OCI-M2 (cell line): ENCODE measurements around the gene RHOBTB3.
"Not testable (repeated sequence)": the region's sequence is repeated elsewhere in the genome, so short reads cannot be mapped to it uniquely, and the experiment has no call there.

Experiments used
- DNase-seq: peaks from one replicate; lab custom pipeline; 2025; ENCODE audit not compliant: unreplicated experiment; lab: John Stamatoyannopoulos, UW

The RHOBTB3 gene

GRCh38 chr5:95798545-95798944, 67.4 kb downstream of the RHOBTB3 start:
- DNase-seq: no peak

DNA sequence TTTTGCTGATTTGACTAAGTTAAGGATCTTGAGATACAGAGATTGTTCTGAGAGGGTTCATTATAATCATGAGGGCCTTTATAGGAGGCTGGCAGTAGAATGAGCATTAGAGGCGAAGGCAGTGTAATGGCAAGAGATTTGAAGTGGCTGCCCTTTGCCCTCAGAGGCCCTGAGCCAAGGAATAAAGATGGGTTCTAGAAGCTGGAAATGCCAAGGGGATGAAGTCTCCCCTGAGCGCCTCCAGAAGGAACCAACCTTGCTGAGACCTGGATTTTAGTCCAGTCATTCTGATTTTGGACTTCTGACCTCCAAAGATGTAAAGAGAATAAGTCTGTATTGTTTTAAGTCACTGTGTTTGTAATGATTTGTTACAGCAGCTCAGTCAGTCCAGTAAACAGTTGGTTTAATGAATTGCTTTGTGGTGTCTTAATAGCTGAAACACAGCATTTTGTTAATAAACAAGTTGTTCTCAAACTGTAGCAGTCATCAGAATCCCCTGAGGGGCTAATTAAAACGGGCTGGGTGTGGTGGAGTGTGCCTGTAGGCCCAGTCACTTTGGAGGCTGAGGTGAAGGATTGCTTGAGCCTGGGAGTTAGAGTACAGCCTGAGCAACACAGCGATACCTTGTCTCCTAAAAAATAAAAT, 68.2 kb downstream of the RHOBTB3 start:
- no peak for DNase-seq

- DNase-seq: no peak
Observed at GRCh38 chr5:95800553-95800952, 69.4 kb downstream of the RHOBTB3 start.

DNA sequence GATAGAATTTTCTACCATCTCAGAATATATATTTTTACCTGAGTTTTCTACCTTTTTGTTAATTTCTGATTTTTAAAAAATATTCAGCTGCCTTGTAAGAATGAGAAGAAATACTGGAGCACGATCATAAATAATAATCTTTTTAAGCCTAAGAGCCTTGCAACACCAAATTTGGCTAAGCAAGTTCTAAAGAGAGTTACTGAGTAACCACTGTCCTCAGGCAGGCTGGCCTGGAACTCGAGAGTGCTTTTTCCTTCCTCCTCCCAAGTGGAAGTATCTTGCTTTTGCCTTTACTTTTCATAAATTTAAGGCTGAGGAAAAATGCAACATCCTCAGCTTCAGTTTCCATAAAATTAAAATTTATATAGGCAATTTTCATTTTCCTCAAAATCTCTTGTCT, 70.4 kb downstream of the RHOBTB3 start:
- no peak for DNase-seq

DNA sequence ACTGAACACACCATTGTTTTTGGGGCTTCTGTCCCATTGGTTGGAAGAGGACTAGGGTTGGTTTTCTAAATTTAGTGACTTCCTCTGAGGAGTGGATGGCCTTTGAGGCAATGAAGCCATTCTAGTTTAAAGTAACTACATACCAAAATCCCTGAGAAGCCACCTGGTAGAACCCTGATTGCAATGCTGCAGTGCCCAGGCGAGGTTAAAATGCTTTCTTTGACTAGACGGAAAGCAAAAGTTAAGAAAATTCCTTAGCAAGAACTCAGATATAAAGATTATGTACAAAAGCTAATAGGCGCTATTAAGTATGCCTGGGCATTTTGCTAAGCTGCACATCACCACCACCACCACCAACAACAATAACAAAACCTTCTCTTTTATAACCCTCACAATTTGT, 70.8 kb downstream of the RHOBTB3 start:
- DNase-seq: no peak

GRCh38 chr5:95803271-95804148, 72.4 kb downstream of the RHOBTB3 start:
- no peak for DNase-seq

- no peak for DNase-seq
Observed at GRCh38 chr5:95804736-95805539, 73.8 kb downstream of the RHOBTB3 start.

DNA sequence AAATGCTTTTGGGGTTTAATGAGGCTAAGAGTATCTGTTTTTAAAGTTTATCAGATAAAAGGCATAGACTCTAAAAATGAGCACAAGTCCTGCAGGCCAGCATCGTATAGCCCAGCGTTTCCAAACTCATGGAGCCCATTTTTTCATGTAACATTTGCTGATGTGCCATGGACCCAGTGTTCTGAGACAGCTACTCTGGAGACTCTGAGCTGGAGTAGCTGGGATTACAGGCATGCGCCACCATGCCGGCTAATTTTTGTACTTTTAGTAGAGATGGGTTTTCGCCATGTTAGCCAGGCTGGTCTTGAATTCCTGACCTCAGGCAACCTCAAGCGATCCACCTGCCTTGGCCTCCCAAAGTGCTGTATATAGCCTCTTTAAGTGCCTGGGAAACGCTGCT, 75.6 kb downstream of the RHOBTB3 start:
- no peak for DNase-seq

DNA sequence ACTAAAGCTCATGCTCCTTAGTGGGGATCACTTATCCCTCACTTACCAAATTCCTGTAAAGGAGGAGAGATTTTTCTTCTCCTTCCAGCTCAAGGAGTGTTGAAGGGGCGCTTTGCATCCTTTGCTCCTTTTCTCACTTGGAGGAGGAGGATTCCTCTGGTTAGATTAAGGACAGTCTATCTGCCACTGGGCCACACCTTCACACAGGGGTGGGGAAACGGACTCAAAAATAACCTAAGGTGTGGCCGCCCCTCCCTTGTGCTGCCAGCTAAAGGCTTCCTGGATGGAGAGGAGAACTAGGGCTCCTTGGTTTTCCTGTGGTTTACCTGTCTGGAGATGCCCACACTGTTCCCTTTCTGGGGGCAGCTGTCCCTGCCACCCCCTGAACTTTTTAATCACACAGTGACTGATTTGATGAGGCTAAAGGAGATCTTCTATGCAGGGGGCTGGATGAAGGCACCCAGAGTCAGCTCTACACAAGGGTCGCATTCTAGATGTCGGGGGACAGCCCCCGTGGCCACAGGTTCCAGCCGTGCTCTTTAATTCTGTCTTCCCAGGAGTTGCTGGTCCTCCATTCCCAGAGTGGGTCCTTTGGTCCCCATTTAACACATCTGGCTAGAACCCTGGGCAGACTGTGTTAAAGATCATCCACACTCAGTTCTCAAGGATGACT, 77.0 kb downstream of the RHOBTB3 start:
- DNase-seq: no peak

- no peak for DNase-seq
Observed at GRCh38 chr5:95808686-95809413, 77.7 kb downstream of the RHOBTB3 start.

- DNase-seq: no peak
Observed at GRCh38 chr5:95809414-95809960, 78.4 kb downstream of the RHOBTB3 start.

DNA sequence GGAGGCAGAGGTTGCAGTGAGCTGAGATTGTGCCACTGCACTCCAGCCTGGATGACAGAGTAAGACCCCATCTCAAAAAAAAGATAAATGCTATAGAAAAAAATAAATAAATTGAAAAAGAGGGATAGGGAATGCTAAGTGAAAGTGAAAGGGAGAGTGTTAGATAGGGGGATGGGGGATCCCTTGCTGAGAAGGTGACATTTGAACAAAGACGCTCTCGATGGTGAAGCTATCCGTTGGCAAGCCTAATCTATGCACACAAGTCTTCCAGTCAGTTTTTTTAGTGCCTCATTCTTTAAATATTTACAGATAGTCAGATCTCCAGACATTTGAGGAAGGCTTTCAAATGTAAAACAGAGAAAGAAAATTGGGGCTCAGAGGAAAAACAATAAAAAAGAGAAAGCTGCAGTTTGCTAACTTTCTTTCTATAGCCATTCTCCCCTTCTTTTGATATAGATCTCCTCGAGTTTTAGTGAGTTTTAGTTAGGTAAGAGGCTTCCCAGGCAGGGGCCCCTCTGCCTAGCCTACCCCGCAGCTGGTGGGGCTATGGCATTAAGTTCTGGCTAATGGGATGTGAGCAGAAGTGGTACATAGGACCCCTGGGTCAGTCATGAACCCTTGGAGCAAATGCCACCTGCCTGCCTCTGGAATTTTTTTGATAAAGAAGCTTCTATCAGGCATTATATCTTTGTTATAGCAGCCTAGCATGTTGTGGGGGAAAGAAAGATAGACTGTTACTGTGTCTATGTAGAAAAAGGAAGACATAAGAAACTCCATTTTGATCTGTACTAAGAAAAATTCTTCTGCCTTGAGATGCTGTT, 79.4 kb downstream of the RHOBTB3 start:
- DNase-seq: no peak

- not testable (repeated sequence) for DNase-seq
Observed at GRCh38 chr5:95811126-95811423, 79.9 kb downstream of the RHOBTB3 start.

DNA sequence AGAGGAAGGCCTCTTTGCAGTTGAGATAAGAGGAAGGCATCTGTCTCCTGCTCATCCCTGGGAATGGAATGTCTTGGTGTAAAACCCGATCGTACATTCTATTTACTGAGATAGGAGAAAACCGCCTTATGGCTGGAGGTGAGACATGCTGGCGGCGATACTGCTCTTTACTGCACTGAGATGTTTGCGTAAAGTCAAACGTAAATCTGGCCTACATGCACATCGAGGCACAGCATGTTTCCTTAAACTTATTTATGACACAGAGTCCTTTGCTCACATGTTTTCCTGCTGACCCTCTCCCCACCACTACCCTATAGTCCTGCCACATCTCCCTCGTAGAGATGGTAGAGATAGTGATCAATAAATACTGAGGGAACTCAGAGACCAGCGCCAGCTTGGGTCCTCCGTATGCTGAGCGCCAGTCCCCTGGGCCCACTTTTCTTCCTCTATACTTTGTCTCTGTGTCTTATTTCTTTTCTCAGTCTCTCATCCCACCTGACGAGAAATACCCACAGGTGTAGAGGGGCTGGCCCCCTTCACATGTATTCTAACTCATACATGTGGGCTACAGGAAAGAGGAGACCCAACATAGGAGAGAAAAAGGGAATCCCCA, 80.4 kb downstream of the RHOBTB3 start:
- not testable (repeated sequence) for DNase-seq

- DNase-seq: no peak
Observed at GRCh38 chr5:95812074-95812471, 80.9 kb downstream of the RHOBTB3 start.

DNA sequence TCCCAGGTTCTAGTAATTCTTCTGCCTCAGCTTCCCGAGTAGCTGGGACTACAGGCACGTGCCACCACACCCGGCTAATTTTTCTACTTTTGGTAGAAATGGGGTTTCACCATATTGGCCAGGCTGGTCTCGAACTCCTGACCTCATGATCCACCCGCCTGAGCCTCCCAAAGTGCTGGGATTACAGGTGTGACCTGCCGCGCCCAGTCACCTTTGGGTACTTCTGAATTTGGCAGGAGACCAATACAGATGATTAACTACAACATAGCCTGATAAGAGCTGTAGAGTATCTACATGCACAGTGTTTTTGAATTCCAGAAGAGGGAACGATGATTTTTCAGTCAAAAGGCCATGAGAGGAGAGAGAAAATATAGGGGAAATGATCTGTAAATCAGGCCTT, 81.9 kb downstream of the RHOBTB3 start:
- DNase-seq: not testable (repeated sequence)

- DNase-seq: no peak
Observed at GRCh38 chr5:95815155-95815729, 84.1 kb downstream of the RHOBTB3 start.

GRCh38 chr5:95816341-95816740, 85.2 kb downstream of the RHOBTB3 start:
- no peak for DNase-seq

DNA sequence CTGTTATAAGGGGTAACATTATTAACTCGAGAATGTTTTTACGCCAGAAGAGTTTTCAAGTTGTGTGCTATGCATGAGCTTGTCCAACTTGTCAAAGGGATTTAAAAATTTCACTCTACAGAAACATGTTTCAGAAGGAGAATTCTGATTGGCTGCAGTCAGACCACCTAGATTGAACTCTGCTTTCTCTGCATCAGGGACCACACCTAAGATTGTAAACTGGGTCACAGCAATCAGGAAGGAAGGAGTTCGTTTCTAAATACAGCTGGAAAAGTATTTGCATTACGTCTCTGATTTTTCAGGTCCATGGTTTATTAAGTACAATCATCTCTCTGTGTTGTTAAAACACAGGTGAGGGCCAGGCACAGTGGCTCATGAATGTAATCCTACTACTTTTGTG, 85.6 kb downstream of the RHOBTB3 start:
- no peak for DNase-seq
